ENCODE measurements around the gene ZSCAN5B.
"Not testable (repeated sequence)": the region's sequence is repeated elsewhere in the genome, so short reads cannot be mapped to it uniquely, and the experiment has no call there.

The ZSCAN5B gene

DNA sequence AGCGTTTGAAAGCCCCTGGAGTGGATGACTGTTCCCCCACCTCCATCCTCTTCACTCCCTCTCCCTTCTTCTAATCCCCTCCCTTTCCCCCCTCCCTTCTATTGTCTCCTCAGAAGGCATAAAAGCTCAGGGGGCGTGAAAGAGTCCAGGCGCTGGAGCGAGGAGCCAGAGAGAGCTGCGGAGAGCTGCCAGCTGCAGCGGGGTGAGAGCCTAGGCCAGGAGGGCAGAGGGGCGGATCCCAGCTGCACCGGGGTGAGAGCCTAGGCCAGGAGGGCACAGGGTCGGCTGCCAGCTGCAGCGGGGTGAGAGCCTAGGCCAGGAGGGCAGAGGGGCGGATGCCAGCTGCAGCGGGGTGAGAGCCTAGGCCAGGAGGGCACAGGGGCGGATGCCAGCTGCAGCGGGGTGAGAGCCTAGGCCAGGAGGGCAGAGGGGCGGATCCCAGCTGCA lies 21.7 kb downstream of the ZSCAN5B start, which contains the start of gene GALP:
Gene GALP, plus strand, starts transcription at position 148 of the 447 bp plus-strand sequence. CDS start 1,101 bp downstream, outside the sequence.
- not testable (repeated sequence) for DNase-seq

DNA sequence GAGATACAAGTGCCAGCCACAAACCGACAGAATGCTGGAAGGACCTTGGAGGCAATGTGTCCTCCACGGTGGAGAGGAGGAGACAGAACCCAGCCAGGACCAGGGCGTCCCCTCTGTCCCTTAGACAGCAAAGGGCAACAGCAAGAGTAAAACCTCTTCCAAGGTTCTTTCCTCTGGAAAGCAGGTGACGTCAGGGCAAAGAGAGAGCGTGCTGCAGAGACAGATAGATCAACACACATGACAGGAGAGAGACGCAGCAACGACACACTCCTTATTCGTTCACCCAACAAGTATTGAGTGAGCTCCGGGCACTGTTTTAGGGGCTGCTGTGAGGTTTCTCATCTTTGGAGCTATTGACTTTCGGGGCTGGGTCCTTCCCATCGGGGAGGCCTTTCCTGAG lies 23.0 kb downstream of the ZSCAN5B start:
- DNase-seq = no peak

DNA sequence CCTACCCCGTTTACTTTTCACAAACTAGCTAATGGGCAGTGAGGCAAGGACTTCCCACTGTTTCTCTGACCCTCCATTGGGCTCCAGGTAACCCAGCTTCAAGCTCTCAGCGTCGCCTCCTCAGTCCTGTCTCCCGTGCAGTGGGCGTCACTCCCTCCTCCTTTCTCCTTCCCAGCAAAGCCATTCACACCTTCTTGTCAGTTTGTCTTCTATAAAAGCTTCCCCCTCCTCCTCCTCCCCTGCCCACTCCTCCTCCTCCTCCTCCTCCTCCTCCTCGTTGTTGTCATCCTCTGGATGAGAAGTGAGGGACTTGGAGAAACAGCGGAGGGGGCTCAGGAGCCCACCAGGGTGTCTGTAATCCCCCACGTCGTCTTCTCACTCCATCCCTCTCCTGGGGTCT lies 23.5 kb downstream of the ZSCAN5B start:
- no peak for DNase-seq

DNA sequence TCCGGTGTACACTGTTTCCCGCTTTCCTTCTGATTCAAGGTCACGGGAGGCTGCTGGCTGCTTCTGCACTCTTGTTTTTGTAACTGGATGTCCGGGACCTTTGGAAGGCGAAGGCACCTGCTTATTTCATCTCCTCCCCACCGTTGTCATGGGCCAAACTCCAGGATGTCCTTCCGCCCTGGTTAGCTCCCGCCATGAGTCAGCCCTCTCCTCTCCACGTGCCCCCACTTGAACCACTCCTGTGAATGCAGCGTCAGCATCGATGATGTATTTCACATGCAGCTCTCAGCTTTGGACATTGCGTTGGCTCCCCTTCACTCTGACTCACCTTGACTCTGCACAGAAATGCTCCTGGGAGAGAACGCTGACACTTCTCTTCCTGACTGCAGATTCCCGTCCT lies 27.3 kb downstream of the ZSCAN5B start:
- DNase-seq = no peak

DNA sequence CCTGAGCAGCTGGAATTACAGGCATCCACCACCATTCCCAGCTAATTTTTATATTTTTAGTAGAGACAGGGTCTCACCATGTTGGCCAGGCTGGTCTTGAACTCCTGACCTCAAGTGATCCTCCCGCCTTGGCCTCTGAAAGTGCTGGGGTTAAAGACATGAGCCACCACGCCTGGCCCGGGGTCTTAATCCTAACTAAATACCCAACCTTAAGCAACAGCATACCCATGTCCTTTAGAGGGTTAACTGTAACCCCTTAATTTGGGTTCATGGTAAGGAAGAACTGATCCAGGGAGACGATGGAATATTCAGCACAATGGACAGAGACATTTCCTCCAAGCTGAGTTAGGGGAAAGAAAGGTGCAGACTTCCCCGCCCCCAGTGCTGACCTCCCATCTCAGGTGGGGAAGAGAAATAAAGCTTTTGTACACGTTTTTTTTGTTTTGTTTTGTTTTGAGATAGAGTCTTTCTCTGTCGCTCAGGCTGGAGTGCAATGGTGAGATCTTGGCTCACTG lies 30.5 kb downstream of the ZSCAN5B start:
- DNase-seq = no peak

DNA sequence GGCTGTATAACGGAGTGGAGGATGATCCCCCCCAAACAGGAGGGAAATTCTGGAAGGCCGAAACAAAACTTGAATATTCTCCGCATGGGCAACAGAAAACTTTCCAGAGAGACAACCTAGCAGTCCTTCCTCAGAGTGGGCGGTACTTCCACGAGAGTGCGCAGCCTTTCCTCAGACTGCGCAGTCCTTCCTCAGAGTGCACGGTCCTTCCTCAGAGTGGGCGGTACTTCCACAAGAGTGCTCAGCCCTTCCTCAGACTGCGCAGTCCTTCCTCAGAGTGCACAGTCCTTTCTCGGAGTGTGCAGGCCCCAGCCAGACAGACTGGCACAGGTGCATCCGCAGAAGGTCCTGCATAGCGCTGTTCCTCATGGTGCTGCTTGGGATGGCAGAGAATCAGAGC lies 34.5 kb downstream of the ZSCAN5B start:
- DNase-seq = no peak

DNA sequence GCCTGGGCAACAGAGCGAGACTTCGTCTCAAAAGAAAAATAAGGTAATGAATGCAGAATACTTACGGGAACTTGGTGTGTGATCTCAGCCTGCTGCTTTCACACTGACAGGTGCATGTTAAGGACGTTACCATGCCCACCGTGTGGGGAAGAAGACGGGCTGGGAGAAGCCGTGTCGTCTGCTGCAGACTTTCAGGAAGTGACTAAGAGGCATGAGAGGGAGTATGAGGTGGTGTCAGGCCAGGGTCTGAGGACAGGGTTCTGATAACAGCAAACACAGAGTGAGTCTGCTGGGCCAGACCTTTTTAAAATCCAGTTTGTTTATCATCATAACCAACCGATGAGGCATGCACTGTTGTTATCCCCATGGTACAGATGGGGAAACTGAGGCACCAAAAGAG lies 35.3 kb downstream of the ZSCAN5B start:
- DNase-seq = peak; percentile 19

DNA sequence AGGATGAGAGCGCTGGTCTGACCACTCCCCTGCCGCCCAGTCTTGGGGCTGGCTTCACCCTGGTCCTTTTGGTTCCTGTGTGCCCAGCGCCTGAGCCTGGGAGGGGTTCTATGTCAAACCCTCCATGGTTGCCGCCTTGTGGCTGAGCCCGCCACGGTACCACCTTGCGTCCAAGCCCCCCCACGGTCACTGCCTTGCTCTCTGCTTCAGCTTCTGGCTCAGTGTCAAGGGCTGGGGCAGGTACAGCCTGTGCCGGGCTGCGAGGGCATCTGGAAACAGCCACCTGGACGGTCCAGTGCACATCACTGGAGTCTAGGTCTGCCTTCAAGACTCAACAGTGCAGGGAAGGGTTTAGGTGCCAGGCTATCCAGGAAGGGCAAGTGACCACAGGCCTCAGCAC lies 36.0 kb downstream of the ZSCAN5B start:
- DNase-seq = no peak

DNA sequence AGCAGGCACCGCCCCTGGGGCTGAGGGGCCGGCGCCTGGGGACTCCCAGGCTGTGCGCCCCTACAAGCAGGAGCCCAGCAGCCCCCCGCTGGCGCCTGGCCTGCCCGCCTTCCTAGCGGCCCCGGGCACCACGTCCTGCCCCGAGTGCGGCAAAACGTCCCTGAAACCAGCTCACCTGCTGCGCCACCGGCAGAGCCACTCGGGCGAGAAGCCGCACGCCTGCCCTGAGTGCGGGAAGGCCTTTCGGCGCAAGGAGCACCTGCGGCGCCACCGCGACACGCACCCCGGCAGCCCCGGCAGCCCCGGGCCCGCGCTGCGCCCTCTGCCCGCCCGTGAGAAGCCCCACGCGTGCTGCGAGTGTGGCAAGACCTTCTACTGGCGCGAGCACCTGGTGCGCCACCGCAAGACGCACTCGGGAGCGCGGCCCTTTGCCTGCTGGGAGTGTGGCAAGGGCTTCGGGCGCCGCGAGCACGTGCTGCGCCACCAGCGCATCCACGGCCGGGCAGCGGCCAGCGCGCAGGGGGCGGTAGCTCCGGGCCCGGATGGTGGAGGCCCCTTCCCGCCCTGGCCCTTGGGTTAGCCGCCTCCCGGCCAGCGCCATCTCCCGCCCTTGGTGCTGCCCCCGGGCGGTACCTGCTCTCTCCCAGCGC lies 37.8 kb downstream of the ZSCAN5B start:
- DNase-seq = no peak

DNA sequence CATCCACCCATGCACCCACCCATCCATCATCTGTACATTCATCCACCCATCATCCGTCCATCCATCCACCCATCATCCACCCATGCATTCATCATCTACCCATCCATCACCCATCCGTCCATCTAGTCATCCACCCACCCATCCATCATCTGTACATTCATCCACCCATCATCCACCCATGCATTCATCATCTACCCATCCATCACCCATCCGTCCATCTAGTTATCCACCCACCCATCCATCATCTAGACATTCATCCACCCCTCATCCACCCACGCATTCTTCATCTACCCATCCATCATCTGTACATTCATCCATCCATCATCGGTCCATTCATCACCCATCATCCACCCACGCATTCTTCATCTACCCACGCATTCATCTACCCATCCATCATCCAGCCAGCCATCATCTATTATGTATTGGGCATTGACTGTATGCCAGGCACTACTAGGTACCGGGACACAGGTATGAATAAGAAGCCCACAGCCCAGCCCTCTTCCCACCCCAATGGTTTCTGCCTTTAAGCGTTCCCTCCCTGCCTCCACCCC lies 38.5 kb downstream of the ZSCAN5B start:
- DNase-seq = no peak

DNA sequence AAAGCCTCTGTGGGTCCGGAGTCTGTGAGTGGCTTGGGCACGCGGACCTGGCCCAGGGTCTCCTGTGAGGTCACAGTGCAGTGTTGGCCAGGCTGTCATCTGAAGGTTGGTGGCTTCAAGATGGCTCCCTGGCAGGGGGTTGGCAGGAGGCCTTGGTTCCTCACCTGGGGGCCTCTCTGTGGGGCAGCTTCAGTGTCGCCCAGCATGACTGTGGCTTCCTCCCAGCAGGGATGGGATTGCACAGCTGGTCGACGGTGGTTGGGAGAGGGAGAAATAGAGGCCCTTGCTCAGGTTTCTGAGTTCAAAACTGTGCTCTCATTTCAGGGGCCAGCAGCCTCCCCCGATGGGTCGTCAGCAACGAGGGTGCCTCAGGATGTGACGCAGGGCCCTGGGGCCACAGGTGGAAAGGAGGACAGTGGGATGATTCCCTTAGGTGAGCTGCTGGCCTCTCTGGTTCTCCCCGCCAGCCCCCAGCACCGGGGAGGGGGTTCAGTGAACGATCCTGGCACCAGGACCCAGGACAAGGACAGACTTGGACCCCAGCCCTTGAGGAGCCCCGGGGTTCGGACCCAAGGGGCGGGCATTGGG lies 39.3 kb downstream of the ZSCAN5B start:
- no peak for DNase-seq

DNA sequence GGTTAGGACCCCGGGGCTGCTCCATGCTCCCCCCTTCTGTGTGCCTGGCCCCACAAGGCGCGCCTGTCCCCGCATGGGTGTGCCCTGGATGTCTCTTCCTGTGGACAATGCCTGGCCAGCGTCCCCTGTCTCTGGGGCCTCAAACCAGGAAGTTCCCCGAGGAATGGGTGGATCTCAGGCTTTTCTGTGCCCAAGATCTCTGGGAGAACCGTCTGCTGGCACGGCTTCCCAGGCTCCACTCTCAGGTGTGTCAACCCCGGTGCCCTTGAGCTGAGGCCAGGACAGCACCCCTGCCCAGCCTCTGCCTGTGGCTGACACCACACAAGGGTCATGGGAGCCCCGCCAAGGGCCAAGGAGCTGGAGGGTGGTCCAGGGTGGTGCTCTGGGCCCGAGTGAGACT lies 40.8 kb downstream of the ZSCAN5B start:
- no peak for DNase-seq

DNA sequence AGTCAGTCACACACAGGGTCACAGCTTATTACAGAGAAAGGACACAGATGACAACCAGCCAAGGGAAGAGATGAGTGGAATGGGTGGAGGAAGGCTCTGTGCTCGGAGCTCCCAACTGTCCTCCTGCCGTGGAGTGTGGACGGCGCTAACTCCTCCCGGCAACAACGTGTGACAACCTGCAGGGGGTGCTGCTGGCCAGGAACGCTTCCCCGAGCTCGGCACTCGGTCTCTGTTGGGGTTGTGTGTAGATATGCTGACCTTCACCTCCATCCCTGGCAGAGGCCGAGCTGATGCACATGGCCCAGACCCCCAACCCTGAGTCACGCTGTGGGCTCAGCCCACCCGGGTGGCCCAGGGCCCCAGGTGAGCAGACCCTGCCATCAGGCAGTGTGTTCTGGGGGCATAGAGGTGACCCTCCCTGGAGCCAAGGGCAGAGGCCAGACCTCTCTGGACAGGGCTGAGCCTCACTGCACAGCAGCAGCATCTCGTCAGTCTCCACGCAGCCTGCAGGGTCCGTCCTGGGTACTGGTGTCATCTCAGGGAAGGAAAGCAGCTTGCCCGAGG lies 42.4 kb downstream of the ZSCAN5B start:
- no peak for DNase-seq

DNA sequence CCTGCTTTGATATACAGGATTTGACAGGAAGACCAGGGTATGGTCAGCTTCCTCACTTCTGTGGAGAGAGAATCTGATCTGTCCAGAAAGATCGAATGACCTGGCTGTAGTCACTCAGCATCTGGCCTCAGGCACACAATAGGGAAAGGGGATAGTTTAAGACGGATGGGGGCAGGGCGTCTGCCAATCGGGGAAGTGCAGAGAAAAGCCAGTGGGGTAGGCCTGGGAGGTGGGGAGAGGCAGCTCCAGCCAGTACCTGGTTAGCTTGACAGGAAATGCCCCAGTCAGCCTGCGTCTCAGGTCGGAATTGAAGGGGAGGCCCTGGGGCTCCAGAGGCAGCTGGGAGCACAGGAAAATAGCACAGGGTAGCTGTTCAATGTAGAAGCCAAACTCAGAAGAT lies 44.1 kb downstream of the ZSCAN5B start:
- DNase-seq = no peak

DNA sequence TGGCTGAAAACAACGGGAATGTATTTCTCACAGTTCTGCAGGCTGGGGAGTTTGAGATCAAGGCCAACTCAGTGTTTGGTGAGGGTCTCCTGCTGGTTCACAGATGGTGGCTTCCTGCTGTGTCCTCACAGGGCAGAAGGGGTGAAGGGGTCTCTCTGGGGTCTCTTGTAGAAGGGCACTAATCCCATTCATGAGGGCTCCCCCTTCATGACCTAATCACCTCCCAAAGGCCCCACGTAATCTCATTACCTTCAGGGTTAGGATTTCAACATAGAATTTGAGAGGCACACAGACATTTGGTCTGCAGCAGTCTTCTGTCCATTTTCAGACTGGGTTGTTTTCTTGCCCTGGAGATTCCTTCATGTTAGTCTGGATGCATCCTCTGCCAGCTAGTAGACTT lies 44.9 kb downstream of the ZSCAN5B start:
- DNase-seq = no peak

DNA sequence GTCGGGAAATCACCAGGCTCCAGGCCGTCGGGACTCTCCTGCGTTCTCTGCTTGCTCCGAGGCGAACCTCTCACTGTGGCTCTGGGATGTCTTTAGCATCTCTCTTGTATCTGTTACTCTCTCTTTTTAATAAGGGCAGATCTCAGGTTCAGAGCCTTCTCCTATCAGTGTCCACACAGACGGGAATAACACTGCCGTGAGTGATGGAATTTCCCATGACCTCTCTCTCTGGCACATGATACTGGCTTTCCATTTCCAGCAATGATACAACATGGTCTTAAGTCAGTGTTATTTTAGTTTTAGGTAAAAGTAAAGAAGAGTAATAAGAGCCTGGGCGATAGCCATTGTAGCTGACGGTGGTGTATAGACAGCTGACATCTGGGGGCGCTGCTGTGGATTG lies 47.2 kb downstream of the ZSCAN5B start:
- no peak for DNase-seq

DNA sequence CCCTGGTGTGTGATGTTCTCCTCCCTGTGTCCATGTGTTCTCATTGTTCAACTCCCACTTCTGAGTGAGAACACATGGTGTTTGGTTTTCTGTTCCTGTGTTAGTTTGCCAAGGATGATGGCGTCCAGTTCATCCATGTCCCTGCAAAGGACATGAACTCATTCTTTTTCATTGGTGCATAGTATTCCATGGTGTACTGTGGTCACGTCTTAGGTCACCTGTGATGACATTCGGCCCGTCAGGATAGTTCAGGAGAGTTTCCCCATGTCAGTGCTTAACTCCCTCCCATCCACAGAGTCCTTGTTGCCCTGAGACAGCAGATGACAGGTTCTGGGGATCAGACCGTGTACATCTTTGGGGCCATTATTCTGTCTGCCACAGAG lies 47.9 kb downstream of the ZSCAN5B start:
- DNase-seq = no peak

DNA sequence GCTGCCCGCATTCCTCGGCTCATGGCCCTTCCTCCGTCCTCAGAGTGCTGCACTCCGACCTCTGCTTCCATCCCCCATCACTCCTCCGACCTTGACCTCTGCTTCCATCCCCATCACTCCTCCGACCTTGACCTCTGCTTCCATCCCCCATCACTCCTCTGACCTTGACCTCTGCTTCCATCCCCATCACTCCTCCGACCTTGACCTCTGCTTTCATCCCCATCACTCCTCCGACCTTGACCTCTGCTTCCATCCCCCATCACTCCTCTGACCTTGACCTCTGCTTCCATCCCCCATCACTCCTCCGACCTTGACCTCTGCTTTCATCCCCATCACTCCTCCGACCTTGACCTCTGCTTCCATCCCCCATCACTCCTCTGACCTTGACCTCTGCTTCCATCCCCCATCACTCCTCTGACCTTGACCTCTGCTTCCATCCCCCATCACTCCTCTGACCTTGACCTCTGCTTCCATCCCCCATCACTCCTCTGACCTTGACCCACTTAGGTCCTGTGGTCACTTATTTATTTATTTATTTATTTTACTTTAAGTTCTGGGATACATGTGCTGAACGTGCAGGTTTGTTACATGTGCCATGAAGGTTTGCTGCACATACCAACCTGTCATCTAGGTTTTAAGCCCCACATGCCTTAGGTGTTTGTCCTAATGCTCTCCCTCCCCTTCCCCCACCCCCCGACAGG lies 48.5 kb downstream of the ZSCAN5B start:
- DNase-seq = not testable (repeated sequence)

DNA sequence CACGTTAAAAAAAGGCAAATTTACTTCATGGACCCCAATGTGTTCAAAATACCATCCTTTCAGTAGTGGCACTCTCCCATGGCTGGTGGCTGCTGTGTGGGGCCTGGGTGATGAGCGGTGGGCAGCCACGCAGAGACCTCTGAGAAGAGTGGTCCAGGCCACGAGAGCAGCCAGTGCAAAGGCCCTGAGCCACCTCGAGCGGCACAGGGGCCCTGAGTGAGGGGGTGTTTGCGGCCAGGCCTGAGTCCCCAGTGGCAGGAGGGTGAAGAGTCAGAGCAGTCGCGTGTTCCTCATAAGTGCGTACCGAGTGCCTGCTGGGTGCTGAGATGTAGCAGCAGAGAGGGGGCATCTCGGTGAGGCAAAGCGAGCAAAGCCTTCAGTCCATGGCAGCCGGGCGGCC lies 49.5 kb downstream of the ZSCAN5B start:
- no peak for DNase-seq

DNA sequence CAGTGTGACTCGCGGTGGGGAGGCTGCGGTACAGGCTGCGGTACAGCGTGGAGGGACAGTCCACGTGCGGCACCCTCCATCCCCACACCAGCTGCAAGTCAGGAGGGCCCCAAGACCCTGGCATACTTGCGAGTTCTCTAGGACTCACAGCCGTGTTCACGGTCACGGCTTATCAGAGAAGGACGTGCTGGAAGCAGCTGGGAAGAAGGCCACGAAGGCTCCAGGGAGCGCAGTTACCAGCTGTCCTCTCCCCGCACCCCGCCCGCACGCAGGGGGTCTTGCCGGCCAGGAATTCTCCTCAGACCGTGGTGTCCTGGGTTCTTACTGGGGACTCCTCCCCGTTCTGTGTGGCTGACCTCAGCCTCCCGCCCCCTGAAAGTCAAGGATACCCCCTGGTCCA lies 50.3 kb downstream of the ZSCAN5B start:
- no peak for DNase-seq

DNA sequence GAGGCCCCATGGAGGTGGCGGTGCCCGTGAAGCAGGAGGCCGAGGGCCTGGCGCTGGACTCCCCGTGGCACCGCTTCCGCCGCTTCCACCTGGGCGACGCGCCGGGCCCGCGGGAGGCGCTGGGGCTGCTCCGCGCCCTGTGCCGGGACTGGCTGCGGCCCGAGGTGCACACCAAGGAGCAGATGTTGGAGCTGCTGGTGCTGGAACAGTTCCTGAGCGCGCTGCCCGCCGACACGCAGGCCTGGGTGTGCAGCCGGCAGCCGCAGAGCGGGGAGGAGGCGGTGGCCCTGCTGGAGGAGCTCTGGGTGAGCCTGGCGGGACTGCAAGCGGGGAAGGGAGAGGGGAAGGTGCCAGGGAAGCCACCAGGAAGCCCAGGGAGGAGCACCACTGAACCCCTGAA lies 50.7 kb downstream of the ZSCAN5B start:
- no peak for DNase-seq

DNA sequence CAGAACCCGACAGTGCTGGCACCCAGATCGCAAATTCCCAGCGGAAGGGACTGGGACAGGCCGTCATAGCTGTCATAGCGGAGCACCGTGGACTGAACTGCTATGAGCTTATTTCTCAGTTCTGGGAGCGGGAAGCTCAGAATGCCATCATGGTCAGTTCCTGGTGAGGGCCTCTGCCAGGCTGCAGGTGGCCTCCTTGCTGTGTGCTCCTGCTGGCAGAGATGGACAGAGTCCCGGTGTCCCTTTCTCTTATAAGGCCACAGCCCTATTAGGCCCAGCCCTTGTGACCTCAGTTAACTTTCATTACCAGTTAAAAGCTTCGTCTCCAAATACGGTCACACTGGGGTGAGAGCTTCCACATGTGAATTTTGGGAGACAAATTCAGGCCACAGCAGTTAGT lies 51.9 kb downstream of the ZSCAN5B start:
- DNase-seq = no peak

DNA sequence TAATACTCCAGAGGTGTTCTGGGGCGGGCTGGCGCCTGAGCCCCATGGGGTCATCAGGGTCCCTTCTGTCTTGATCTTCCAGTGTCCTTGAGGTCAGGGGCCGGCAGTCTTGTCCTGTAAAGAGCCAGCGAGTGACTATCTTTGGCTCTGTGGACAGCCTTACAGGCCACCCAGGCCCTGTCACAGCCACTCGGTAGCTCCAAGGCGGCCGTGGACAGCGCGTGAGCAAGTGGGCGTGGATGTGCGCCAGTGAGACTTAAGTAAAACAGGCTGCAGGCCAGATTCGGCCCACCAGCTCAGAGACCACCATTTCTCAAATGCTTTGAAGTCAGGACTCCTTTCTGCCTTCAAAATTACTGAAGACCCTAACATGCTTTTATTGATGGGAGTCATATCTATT lies 52.8 kb downstream of the ZSCAN5B start:
- no peak for DNase-seq

DNA sequence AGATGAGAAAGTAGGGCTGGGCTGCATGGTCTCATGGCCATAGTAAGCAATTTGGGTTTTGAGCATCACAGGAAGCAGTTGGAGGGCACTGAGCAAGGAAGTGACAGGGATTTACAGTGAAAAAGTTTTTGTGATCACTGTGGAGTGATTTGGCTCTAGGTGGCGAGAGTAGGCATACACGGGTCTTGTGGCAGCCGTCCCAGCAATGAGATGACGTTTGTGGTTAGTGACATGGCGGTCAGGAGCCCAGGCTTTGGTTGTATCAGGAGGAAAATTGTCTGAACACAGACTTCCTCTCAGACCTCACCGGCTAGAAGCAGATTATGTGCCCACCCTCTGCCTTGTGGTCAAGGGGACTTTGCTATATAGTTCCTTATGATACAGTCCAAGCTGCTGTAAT lies 53.2 kb downstream of the ZSCAN5B start:
- no peak for DNase-seq
